Activated effector memory CD4-positive, alpha-beta T cell treated with Interleukin-2 at 50 U/mL for 16 hours (primary cell): Measurements from ENCODE around the gene SFN.
"Not testable (repeated sequence)": the region's sequence is repeated elsewhere in the genome, so short reads cannot be mapped to it uniquely, and the experiment has no call there.

Experiments used
- DNase-seq: peaks from one replicate; pipeline ENCODE4 v3.0.0-alpha.2; 2020

The SFN gene

GRCh38 chr1:26839779-26840178, 23.2 kb upstream of the SFN start:
- DNase-seq: no peak

- no peak for DNase-seq
Observed at GRCh38 chr1:26844424-26845196, 18.3 kb upstream of the SFN start.

DNA sequence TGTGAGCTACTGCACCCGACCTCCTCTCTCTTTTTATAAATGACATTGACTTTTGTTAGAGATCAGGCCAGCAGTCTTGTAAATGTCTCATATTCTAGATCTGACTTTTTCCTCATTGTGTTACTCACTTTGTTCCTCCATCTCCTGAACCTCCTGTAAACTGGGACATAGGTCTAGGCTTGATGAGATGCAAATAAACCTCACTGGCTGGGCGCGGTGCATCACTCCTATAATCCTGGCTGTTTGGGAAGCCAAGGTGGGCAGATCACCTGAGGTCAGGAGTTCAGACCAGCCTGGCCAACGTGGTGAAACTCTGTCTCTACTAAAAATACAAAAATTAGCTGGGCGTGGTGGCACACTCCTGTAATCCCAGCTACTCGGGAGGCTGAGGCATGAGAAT, 15.1 kb upstream of the SFN start:
- DNase-seq: not testable (repeated sequence)

GRCh38 chr1:26848499-26848898, 14.4 kb upstream of the SFN start:
- no peak for DNase-seq

GRCh38 chr1:26848941-26849774, 13.8 kb upstream of the SFN start:
- DNase-seq: no peak

- DNase-seq: no peak
Observed at GRCh38 chr1:26851106-26851684, 11.8 kb upstream of the SFN start.

DNA sequence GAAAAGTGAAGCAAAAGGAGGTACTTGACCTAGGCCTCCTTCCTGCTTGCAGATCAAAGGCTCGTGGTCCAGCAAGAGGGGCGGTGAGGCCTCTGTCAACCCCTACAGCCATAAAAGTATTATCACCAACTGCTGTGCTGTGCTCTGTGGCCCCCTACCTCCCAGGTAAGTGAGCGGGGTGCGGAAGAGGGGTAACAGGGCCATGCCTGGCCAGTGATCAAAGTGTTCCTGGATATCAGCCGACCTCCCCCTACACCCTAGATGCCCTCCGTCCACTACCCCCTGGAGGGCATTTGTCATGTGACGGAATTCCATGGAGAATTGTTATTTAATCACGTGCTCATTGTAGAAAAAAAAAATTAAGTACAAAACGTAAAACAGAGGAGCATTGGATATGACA, 10.2 kb upstream of the SFN start:
- DNase-seq: no peak

DNA sequence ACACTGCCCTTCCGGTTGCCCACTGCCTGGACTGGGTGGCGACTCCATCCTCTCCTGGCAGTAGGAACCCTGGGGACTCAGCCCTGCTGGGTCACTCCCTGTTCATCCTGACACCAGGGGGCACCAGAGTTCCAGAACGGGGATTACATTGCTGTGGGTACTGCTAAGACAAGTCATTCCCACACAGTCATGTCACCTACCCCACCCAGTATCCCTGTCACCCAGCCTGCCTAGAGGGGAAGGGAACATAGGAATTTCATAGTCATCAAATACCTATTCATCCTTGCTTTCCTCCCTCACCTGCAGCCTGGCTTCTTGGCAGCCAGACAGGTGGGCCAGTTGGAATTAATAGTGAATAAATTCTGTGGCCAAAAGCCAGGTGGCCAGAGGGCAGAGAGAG, 9.8 kb upstream of the SFN start:
- peak; percentile 62 for DNase-seq

DNA sequence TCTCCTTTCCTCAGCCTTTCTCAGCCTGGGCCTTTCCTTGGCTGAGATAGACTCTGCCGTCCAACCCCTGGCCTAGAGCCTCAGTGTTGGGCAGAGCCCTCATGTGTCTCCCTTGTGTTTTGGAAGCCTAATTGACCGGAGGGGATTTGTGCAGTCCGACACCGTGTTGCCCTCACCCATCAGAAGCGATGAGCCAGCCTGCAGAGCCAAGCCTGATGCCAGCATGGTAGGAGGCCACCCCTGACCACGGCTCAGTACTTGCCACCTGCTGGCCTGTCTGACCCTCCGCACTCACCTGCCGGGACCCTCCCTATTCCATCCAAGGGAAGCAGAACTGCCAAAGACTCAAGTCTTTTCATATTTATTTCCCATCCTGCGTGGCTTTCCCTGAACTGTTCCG, 9.3 kb upstream of the SFN start:
- no peak for DNase-seq

GRCh38 chr1:26854906-26855305, 8.0 kb upstream of the SFN start:
- no peak for DNase-seq

GRCh38 chr1:26855636-26856035, 7.3 kb upstream of the SFN start:
- no peak for DNase-seq

DNA sequence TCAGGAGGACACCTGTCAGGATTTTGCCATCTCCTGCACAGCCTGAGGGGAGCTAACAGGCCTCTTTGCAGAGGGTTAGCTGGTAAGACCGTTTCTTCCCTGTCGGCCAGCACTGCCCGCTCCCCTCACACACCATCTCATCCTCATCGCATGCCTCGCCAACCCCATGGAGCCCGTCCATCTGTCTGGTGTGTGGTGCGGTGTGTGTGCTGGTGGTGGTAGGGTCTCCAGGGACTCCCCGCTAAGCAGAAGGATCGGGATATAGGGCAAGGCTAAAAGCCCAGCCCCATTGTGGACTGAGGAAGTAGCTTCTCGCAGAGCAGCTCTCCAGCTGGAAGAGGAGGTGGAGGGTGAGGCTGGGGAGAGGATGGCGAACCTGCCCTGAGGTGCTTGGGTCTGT, 6.8 kb upstream of the SFN start:
- no peak for DNase-seq

GRCh38 chr1:26856604-26857469, 6.1 kb upstream of the SFN start:
- DNase-seq: no peak

DNA sequence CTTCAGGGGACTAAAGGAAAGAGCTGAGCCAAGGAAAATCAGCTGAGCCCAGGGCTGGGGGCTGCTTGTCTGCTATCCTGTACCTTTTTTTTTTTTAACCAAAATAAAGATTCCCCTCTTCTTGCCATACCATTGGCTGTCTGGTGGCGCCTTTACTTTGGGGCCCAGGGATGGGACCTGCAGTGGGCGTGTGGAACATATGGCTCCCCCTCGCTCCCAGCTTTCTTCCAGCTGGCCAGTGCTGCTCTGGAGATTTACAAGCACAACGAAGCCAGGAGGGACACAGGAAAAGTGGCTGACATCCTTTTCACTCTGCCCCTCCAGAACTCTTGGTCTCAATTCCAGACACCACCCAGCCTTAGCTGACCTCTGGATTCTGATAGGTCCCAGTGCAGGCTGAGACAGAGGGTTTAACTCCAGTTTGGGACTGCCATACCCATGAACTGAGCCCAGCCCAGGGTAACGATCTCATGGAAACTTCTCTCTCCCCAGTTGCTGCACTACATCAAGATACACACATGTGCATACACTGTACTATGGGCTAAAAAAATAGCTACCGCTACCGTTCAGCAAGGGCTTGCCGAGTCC, 5.4 kb upstream of the SFN start:
- DNase-seq: no peak

- DNase-seq: no peak
Observed at GRCh38 chr1:26858160-26858559, 4.8 kb upstream of the SFN start.

- DNase-seq: no peak
Observed at GRCh38 chr1:26858891-26859640, 3.9 kb upstream of the SFN start.

DNA sequence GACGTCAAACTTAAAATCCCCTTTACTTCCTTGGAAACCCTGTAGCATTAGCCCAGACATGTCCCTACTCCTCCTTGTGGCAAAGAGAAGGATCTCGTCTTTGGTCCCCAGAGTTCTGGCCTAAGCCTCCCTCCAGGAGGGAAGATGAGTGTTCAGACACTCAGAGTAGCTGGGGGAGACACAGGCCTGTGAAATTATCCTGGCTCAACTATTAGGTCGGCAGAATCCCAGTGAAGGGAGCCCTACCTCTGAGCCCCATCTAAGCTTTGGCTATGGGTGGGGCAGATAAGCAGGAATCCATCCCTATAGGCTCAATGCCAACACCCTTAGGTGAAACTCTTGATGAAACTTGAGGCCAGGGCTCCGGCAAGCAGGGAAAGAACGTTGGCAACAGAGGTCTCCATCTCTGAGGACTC, 1.7 kb upstream of the SFN start:
- DNase-seq: no peak

DNA sequence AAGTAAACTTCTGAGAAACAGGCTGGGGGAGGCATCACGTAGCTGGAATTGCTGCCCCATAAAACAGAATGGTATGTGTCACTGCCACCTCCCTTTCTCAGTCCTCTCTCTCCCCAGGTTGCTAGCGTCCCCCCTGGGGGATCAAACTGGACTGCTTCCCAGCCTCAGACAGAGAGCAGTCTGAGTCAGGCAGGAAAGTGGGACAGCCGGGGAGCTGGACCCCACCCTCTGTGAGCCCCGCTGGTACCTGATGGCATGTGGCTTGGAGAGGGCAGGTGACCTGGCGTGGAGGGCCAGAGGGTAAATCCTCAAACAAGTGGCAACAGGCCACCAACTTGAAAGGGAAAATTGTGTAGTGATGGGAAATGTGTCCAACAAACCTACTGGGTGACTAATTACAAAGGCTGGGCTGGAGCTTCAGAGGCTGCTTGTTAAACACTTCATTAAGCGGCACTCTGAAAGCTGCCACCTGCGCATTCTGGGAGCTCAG, 1.0 kb upstream of the SFN start:
- DNase-seq: no peak

- no peak for DNase-seq
Observed at GRCh38 chr1:26863685-26864077, 732 bp downstream of the SFN start.

- DNase-seq: peak; percentile 95
Observed at GRCh38 chr1:26864610-26865480, 1.9 kb downstream of the SFN start.

DNA sequence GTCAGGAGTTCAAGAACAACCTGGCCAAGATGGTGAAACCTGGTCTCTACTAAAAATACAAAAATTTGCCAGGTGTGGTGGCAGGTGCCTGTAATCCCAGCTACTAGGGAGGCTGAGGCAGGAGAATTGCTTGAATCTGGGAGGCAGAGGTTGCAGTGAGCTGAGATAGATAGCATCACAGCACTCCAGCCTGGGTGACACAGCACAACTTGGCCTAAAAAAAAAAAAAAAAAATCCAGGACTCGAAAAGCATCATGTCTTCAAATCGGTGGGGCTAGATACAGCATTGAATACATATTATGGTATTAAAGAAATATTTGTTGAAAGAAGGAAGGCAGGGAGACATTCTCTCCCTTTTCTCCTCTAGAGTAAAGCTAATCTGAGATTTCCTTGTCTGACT, 10.1 kb downstream of the SFN start:
- not testable (repeated sequence) for DNase-seq
